Psoas muscle (tissue), 8 donors: ENCODE data around the gene LUZP2. TPM values are rescaled to one million over a fixed set of nuclear protein-coding genes. Genes with fewer than 3 reads are reported as not detected.

Experiments used
- ATAC-seq, 4 donors: fragments of 200-7000 bp; cut with Tn5 transposase; one replicate each; pipeline ENCODE4 v1.9.1; 2020; ENCODE audit warnings: moderate library complexity in 3 of 4, mild to moderate bottlenecking in 2 of 4
- DNase-seq, 2 donors: peaks; one replicate each; pipeline ENCODE4 v3.0.0-alpha.2; 2020
- H3K27ac ChIP-seq: fragments of 200-600 bp; one replicate; pipeline ENCODE4 v1.8.0; 2022
- H3K27me3 ChIP-seq, 3 donors: fragments of 200-600 bp in 1 of 3; one replicate each; pipeline versions ENCODE4 v1.6.1 to v1.8.0; 2013 to 2022; ENCODE audit warnings: low read length in 2 of 3, mild to moderate bottlenecking in 2 of 3, moderate library complexity in 1 of 3; ENCODE audit not compliant: insufficient read depth in 3 of 3
- H3K36me3 ChIP-seq, 2 donors: fragments of 200-600 bp in 1 of 2; one replicate each; pipeline versions ENCODE4 v1.6.1 to v1.8.0; 2013 to 2022; ENCODE audit warnings: low read depth in 1 of 2, mild to moderate bottlenecking in 1 of 2, moderate library complexity in 1 of 2; ENCODE audit not compliant: insufficient read depth in 1 of 2
- H3K4me1 ChIP-seq: fragments of 200-600 bp; one replicate; pipeline ENCODE4 v1.8.0; 2022
- H3K4me3 ChIP-seq: fragments of 200-600 bp; one replicate; pipeline ENCODE4 v1.8.0; 2022; ENCODE audit warnings: mild to moderate bottlenecking
- H3K9me3 ChIP-seq: fragments of 200-600 bp; one replicate; pipeline ENCODE4 v1.8.0; 2022
- WGBS, 3 donors: extraction: QIAGEN DNeasy Blood & Tissue Kit; methylation state at CpG; one replicate each; pipeline versions ENCODE4 v1.1.6 to v1.1.7; 2013; 5-methylcytosine and 5-hydroxymethylcytosine counted together
- intact Hi-C, 2 donors: fragments of 100-400 bp; cut with DNase I; formaldehyde crosslinking; loops; one replicate each; pipeline versions ENCODE4 v1.11.0 to v1.14.2; 2022
- polyA plus RNA-seq, 3 donors: library from polyadenylated mRNA; stranded (reverse); fragments of 200-250 nt; gene quantifications; one replicate each; pipeline ENCODE4 v1.2.3, GENCODE V29; 2013
- total RNA-seq, 4 donors: library from RNA; stranded (reverse); fragmentation: NEBNext Ultra II Directional in 2 of 4; extraction: Animal tissue kit (Norgen Biotek cat#: 25700) in 2 of 4; gene quantifications; one replicate each; pipeline versions ENCODE4 v1.2.1 to v1.2.4, GENCODE V29; 2021 to 2023
- TF ChIP-seq, protein P1 (sequence below): fragments of 200-600 bp; IDR thresholded peaks from one replicate; pipeline ENCODE4 v1.8.0; 2022; ENCODE audit warnings: antibody characterized with exemption
- donor health status: healthy with polysubstance abuse.
- donor health status: DM: no; HTN: no; CAD: no; lungs with moderate emphysema.
- donor health status: Bipolar disorder and iron deficiency.
- donor health status: healthy.
- donor health status: DM: yes; HTN: yes; CAD: no.
- donor health status: DM: no; HTN: no; CAD: no.
- donor health status: DM: no; HTN: no; CAD: no.
- donor health status: DM: yes; HTN: yes; CAD: no.

Gene LUZP2
- total and polyA plus RNA-seq, 7 donors, result 0.01 TPM; not detected in 5

DNA sequence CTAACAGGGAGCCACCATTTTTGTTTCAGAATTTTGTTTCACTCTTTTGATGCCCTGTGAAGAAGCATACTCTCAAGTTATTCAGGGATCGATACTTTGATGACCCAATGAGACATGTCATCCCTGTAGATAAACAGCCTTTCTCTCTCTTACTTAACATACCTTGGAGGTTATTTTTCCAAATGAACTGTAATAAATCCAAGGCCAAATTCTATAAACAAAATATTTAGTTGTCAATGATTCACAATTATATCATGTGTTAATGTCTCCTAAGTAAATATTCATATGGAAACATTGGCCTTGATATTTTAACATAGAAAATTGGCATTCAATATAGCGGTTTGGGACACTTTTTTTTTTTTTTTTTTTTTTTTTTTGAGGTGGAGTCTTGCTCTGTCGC, 97.5 kb downstream of the LUZP2 start:
- intact Hi-C loops, result no loop called here
- H3K36me3 ChIP-seq, result no peaks in the 10 kb centered on the region
- WGBS, 3 donors, result 87 to 96% (median 88%) methylated on average over 3 of the region's 3 CpGs

DNA sequence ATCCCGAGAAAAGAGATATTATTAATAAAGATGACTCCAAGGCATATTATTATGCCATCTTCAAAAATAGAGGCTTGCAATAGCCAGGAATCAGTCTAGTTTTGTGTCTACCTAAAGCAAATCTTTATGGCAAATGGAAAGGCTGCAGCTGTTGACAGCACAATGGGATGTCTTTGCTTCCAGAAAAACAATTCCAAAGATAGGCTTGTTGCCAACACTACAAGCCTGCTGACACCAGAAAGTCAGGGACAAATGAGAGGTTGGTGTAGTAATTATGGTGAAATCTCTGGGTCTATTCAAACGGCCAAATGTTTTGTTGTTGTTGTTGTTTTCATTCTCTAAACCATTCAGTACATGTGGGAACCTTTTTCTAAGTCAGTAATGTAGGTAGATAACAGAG, 101.8 kb downstream of the LUZP2 start:
- Histone ChIP-seq H3K27me3 (no peaks in the 10 kb centered on the region), H3K4me3 (no peak overlapping the region), H3K27ac (no peak overlapping the region), H3K9me3 (no peaks in the 10 kb centered on the region), H3K36me3 (no peaks in the 10 kb centered on the region), H3K4me1 (no peaks in the 10 kb centered on the region)
- TF ChIP-seq, protein P1, sequence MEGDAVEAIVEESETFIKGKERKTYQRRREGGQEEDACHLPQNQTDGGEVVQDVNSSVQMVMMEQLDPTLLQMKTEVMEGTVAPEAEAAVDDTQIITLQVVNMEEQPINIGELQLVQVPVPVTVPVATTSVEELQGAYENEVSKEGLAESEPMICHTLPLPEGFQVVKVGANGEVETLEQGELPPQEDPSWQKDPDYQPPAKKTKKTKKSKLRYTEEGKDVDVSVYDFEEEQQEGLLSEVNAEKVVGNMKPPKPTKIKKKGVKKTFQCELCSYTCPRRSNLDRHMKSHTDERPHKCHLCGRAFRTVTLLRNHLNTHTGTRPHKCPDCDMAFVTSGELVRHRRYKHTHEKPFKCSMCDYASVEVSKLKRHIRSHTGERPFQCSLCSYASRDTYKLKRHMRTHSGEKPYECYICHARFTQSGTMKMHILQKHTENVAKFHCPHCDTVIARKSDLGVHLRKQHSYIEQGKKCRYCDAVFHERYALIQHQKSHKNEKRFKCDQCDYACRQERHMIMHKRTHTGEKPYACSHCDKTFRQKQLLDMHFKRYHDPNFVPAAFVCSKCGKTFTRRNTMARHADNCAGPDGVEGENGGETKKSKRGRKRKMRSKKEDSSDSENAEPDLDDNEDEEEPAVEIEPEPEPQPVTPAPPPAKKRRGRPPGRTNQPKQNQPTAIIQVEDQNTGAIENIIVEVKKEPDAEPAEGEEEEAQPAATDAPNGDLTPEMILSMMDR, result no peak
- DNase-seq (no peak), ATAC-seq (no peak)
- intact Hi-C loops, result no loop called here
- 47 to 56% (median 51%) methylated on average over 2 of the region's 2 CpGs for WGBS, 3 donors

More for the DNA sequence above, 97.5 kb downstream of the LUZP2 start:
- no peak for DNase-seq
- Histone ChIP-seq H3K27me3 (no peaks in the 10 kb centered on the region), H3K9me3 (no peaks in the 10 kb centered on the region), H3K4me1 (no peaks in the 10 kb centered on the region), H3K4me3 (no peak overlapping the region), H3K27ac (no peak overlapping the region)
- TF ChIP-seq, protein P1, result no peak
- no peak for ATAC-seq

DNA sequence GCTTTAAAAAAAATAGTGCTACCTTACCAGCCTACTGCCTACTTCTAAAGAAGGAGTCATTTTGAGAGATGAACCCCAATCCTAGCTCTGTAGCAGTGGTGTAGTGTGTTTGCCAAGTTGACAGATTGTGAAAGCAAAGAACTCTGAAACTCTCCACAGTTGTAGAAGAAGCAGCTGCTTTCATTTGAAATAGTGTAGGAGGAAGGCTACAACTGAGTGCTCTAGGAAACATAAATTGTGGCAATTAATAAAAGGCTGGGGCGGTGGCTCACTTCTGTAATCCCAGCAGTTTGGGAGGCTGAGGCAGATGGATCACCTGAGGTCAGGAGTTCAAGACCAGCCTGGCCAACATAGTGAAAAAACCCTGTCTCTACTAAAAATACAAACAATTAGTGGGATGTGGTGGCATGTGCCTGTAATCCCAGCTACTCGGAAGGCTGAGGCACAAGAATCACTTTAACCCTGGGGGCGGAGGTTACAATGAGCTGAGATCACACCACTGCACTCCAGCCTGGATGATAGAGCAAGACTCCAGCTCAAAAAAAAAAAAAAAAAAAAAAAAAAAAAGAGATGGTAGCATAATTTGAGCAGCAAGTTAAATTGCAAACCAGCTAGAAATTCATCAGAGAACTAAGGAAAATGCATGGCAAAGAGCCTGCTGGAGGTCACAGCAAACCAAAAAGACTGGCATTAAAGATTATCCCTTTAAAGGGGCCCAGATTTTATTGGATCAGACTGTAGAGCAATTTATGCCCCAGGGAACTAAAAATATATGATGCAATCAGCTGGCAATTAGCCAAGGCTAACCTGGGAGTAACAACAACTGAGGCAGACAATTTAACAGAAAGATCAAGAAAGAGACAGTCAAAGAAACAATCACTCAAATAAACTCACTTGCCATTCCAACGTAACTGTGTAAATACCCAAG, 112.6 kb downstream of the LUZP2 start:
- TF ChIP-seq, protein P1, result no peak
- DNase-seq (no peak), ATAC-seq (no peak)
- Histone ChIP-seq H3K27me3 (no peaks in the 10 kb centered on the region), H3K4me3 (no peak overlapping the region), H3K27ac (no peak overlapping the region), H3K9me3 (no peaks in the 10 kb centered on the region), H3K36me3 (no peaks in the 10 kb centered on the region), H3K4me1 (no peaks in the 10 kb centered on the region)
- WGBS, 3 donors, result 62 to 75% (median 67%) methylated on average over 4 of the region's 4 CpGs
- intact Hi-C loops, result no loop called here

DNA sequence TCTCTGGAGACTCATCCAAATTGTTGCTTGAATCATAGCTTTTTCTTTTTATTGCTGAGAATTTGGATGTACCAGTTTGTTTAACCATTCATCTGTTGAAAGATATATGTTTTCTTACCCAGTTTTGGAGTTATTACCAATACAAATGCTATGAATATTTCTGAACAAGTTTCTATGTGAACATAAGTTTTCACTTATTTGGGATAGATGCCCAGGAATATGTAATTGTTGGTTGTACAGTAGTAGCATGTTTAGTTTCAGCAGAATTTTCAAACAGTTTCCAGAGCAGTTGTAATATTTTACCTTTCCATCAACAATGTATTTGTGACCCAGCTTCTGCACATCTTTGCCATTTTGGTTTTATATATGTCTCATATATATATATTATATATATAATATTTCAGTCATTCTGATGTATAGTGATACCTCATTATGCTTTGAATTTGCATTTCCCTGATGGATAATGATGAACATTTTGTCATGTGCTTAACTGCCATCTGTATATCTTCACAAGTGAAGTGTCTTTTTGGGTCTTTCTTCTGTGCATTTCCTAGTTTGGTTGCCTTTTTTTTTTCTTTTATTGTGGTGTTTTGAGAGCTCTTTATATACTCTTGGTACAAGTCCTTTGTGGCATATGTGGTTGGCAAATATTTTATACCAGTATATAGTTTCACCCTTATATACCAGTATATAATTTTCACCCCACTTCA, 118.8 kb downstream of the LUZP2 start:
- DNase-seq (no peak), ATAC-seq (no peak)
- H3K9me3 ChIP-seq, result no peaks in the 10 kb centered on the region
- H3K27me3 ChIP-seq, result no peaks in the 10 kb centered on the region
- intact Hi-C loops, result no loop called here
- H3K36me3 ChIP-seq, result no peaks in the 10 kb centered on the region
- no peaks in the 10 kb centered on the region for H3K4me1 ChIP-seq
- TF ChIP-seq, protein P1, result no peak
- H3K4me3 ChIP-seq, result no peak overlapping the region
- H3K27ac ChIP-seq, result no peak overlapping the region
